SK-N-MC (cell line): ENCODE data around the gene TGFA.

ENCODE experiments used
- EZH2 ChIP-seq: fragments of 200-600 bp; sonication (generic); IDR thresholded peaks from one replicate; pipeline ENCODE4 v1.6.1; 2017; ENCODE audit warnings: antibody characterized with exemption
- POLR2AphosphoS5 ChIP-seq: IDR thresholded peaks from 2 replicates; pipeline ENCODE4 v1.6.1; 2012; ENCODE audit warnings: mild to moderate bottlenecking, low read depth, low read length, borderline replicate concordance

GRCh38 chr2:70450641-70451250 is 102.9 kb downstream of the TGFA start:
- TF ChIP-seq EZH2 (no peak), POLR2AphosphoS5 (no peak)
